HepG2 (cell line): Measurements from ENCODE around the gene ARL5B. TPM values are rescaled to one million over a fixed set of nuclear protein-coding genes. Genes with fewer than 3 reads are reported as not detected.

Experiments
- CBX1 ChIP-seq: IDR thresholded peaks from one replicate; pipeline ENCODE4 v1.6.1; 2016; ENCODE audit warnings: antibody characterized with exemption, low read depth
- FOSL2 ChIP-seq: sonication (generic); formaldehyde crosslinking; IDR thresholded peaks from 2 replicates; pipeline ENCODE4 v1.4.0; 2020; ENCODE audit warnings: missing genetic modification reagents
- GATAD1 ChIP-seq: IDR thresholded peaks from 2 replicates; pipeline ENCODE4 v1.6.1; 2016; ENCODE audit warnings: missing genetic modification reagents, missing compliant biosample characterization
- KDM2A ChIP-seq: sonication (generic); formaldehyde crosslinking; IDR thresholded peaks from 2 replicates; pipeline ENCODE4 v1.4.0; 2020; ENCODE audit warnings: low read depth, missing genetic modification reagents, borderline replicate concordance
- MAZ ChIP-seq, 2 experiments: sonication (generic) in 1 of 2; formaldehyde crosslinking in 1 of 2; IDR thresholded peaks; 2 replicates each; pipeline versions ENCODE4 v1.5.0 to v1.6.1; 2012 to 2020; ENCODE audit warnings: low read depth in 2 of 2, mild to moderate bottlenecking in 2 of 2, borderline replicate concordance in 1 of 2, improper control_type of control experiment in 1 of 2, low read length in 1 of 2, missing genetic modification reagents in 1 of 2, moderate library complexity in 1 of 2
- NFKB2 ChIP-seq: sonication (generic); formaldehyde crosslinking; IDR thresholded peaks from 2 replicates; pipeline ENCODE4 v1.4.0; 2020; ENCODE audit warnings: missing genetic modification reagents, borderline replicate concordance
- PRMT3 ChIP-seq: sonication (generic); formaldehyde crosslinking; IDR thresholded peaks from 2 replicates; pipeline ENCODE4 v1.8.1; 2022; ENCODE audit warnings: low read depth, mild to moderate bottlenecking, moderate library complexity, missing genetic modification reagents, borderline replicate concordance
- RAD21 ChIP-seq: fragments of 450-650 bp; formaldehyde crosslinking; IDR thresholded peaks from 2 replicates; pipeline ENCODE4 v1.5.0; 2020; ENCODE audit warnings: mild to moderate bottlenecking
- TBP ChIP-seq: sonication (generic); formaldehyde crosslinking; IDR thresholded peaks from 2 replicates; pipeline ENCODE4 v1.5.0; 2020; ENCODE audit warnings: missing genetic modification reagents
- XBP1 ChIP-seq: sonication (generic); formaldehyde crosslinking; IDR thresholded peaks from 2 replicates; pipeline ENCODE4 v1.5.0; 2020; ENCODE audit warnings: missing genetic modification reagents
- ZBTB3 ChIP-seq: sonication (generic); formaldehyde crosslinking; IDR thresholded peaks from 2 replicates; pipeline ENCODE4 v1.4.0; 2020; ENCODE audit warnings: low read depth, mild to moderate bottlenecking, moderate library complexity, missing genetic modification reagents, borderline replicate concordance
- ZBTB7A ChIP-seq: sonication (generic); formaldehyde crosslinking; IDR thresholded peaks from 2 replicates; pipeline ENCODE4 v1.8.0; 2022; ENCODE audit warnings: mild to moderate bottlenecking, missing genetic modification reagents
- ZNF230 ChIP-seq: sonication (generic); formaldehyde crosslinking; IDR thresholded peaks from 2 replicates; pipeline ENCODE4 v1.4.0; 2020; ENCODE audit warnings: mild to moderate bottlenecking, missing genetic modification reagents
- ZNF841 ChIP-seq: sonication (generic); formaldehyde crosslinking; IDR thresholded peaks from 2 replicates; pipeline ENCODE4 v1.8.1; 2023; ENCODE audit warnings: missing genetic modification reagents, borderline replicate concordance
- ZSCAN20 ChIP-seq: sonication (generic); formaldehyde crosslinking; IDR thresholded peaks from 2 replicates; pipeline ENCODE4 v1.4.0; 2020; ENCODE audit warnings: missing genetic modification reagents, mild to moderate bottlenecking, borderline replicate concordance
- polyA plus RNA-seq, 8 experiments: library from polyadenylated mRNA; depleted of rRNA in 3 of 8; stranded (reverse) in 7 of 8; unstranded in 1 of 8; fragments of >200 nt; fragmentation: Illumina TruSeq in 4 of 8; extraction: Trizol in 4 of 8; gene quantifications; 2 replicates each; pipeline versions ENCODE4 v1.2.1 to v1.2.3, GENCODE V29; 2011 to 2016; ENCODE audit warnings: low read depth in 4 of 8, missing spikeins in 1 of 8, mixed read lengths in 1 of 8; ENCODE audit not compliant: insufficient read depth in 1 of 8
- total RNA-seq, 5 experiments: library from RNA; depleted of rRNA; stranded (reverse); fragments of >200 nt; fragmentation: Illumina TruSeq; extraction: Trizol; gene quantifications; 2 replicates each; pipeline ENCODE4 v1.2.3, GENCODE V29; 2016; ENCODE audit warnings: low read depth in 1 of 5
- TF ChIP-seq, protein P1 (sequence below): sonication (generic); formaldehyde crosslinking; IDR thresholded peaks from 2 replicates; pipeline ENCODE4 v1.5.0; 2020; ENCODE audit warnings: mild to moderate bottlenecking, missing genetic modification reagents
- TF ChIP-seq, protein P2 (sequence below): sonication (generic); formaldehyde crosslinking; IDR thresholded peaks from 2 replicates; pipeline ENCODE4 v1.5.0; 2020; ENCODE audit warnings: missing genetic modification reagents

Gene ARL5B
- total and polyA plus RNA-seq, 2 of the 13 experiments (the other 11 are each of a cell fraction or from before 2014, with no cell fraction given), result 26.6 to 32.7 TPM

DNA sequence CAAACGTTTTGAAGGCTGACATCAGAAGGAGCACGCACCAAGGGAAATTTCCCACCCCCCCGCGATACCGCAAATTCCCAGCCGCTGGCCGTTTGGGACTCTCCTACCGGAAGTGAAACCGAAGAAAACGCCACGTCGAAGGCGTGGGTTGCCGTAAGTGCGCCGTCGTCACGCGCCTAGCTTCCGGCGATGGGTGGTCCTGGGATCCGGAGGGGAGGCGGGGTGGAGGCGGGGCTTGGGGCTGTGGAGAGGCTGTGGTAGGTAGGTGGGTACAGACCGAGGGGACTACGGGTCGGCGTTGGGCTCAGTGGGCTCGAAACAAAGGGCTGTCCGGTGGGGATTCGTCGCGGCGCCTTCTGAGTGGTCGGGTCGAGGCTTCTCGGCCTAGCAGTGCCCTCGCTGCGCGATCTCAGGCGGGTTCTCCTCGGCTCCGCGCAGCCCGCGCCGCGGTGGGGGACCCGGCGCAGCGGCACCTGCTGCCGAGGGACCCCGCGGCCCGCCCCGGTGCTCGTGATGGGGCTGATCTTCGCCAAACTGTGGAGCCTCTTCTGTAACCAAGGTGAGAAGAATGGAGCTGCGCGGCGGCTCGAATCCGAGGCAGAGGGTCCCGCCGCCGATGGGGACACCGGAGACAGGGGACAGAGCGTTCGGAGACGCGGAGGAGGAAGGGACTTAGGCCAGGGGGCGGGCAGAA, at the start of gene ARL5B (continued):
- TF ChIP-seq, protein P1, sequence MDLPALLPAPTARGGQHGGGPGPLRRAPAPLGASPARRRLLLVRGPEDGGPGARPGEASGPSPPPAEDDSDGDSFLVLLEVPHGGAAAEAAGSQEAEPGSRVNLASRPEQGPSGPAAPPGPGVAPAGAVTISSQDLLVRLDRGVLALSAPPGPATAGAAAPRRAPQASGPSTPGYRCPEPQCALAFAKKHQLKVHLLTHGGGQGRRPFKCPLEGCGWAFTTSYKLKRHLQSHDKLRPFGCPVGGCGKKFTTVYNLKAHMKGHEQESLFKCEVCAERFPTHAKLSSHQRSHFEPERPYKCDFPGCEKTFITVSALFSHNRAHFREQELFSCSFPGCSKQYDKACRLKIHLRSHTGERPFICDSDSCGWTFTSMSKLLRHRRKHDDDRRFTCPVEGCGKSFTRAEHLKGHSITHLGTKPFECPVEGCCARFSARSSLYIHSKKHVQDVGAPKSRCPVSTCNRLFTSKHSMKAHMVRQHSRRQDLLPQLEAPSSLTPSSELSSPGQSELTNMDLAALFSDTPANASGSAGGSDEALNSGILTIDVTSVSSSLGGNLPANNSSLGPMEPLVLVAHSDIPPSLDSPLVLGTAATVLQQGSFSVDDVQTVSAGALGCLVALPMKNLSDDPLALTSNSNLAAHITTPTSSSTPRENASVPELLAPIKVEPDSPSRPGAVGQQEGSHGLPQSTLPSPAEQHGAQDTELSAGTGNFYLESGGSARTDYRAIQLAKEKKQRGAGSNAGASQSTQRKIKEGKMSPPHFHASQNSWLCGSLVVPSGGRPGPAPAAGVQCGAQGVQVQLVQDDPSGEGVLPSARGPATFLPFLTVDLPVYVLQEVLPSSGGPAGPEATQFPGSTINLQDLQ (CRISPR knock-in tag), result no peak; the same call in 1 of the 2 replicates
- TF ChIP-seq PRMT3 (CRISPR knock-in tag), result no peak
- TF ChIP-seq TBP (CRISPR knock-in tag), result no peak
- TF ChIP-seq ZNF841 (CRISPR knock-in tag), result no peak
- TF ChIP-seq ZNF230 (CRISPR knock-in tag), result 0 out of 2 replicates have a peak, but pooled peaks have one; percentile 51
- TF ChIP-seq MAZ (IDR thresholded peaks at IDR 0.05; ENCODE audit: borderline replicate concordance, low read depth, low read length), result 0 out of 2 replicates have a peak, but pooled peaks have one; percentile 38
- TF ChIP-seq MAZ (CRISPR knock-in tag; IDR thresholded peaks at IDR 0.05; ENCODE audit: low read depth), result peak; percentile 76
- no peak for TF ChIP-seq ZBTB3 (CRISPR knock-in tag)
- no peak for TF ChIP-seq XBP1 (CRISPR knock-in tag)
- 0 out of 2 replicates have a peak, but pooled peaks have one; percentile 58 for TF ChIP-seq ZSCAN20
- peak; percentile 62 for TF ChIP-seq FOSL2 (CRISPR knock-in tag)
- no peak; the same call in 1 of the 2 replicates for TF ChIP-seq NFKB2 (CRISPR knock-in tag)
- TF ChIP-seq, protein P2, sequence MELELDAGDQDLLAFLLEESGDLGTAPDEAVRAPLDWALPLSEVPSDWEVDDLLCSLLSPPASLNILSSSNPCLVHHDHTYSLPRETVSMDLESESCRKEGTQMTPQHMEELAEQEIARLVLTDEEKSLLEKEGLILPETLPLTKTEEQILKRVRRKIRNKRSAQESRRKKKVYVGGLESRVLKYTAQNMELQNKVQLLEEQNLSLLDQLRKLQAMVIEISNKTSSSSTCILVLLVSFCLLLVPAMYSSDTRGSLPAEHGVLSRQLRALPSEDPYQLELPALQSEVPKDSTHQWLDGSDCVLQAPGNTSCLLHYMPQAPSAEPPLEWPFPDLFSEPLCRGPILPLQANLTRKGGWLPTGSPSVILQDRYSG (CRISPR knock-in tag), result no peak
- TF ChIP-seq CBX1, result peak; percentile 51
- TF ChIP-seq KDM2A (CRISPR knock-in tag), result peak; percentile 76
- TF ChIP-seq RAD21 (CRISPR knock-in tag), result peak; percentile 24
- no peak for TF ChIP-seq ZBTB7A (CRISPR knock-in tag)
- TF ChIP-seq GATAD1, result peak; percentile 88
